H1 (cell line): ENCODE measurements around the gene MMD. TPM values are rescaled to one million over a fixed set of nuclear protein-coding genes. Genes with fewer than 3 reads are reported as not detected.

Experiments
- CBX8 ChIP-seq: fragments of 300-800, 300-1000 bp; sonication (generic); IDR thresholded peaks from 2 replicates; pipeline ENCODE4 v1.7.1; 2016; ENCODE audit warnings: low read depth, low read length, borderline replicate concordance
- CTBP2 ChIP-seq: IDR thresholded peaks from 2 replicates; pipeline ENCODE4 v1.7.0; 2011; ENCODE audit warnings: borderline replicate concordance, mild to moderate bottlenecking, moderate library complexity, mixed read lengths, low read length; ENCODE audit not compliant: insufficient read depth, insufficient read length
- FOSL1 ChIP-seq: IDR thresholded peaks from 2 replicates; pipeline ENCODE4 v1.6.1; 2011; ENCODE audit warnings: mild to moderate bottlenecking, low read depth, low read length, moderate library complexity; ENCODE audit not compliant: insufficient read depth
- POU5F1 ChIP-seq: IDR thresholded peaks from 2 replicates; pipeline ENCODE4 v1.6.1; 2011; ENCODE audit warnings: low read depth, mild to moderate bottlenecking, low read length, moderate library complexity
- RBBP5 ChIP-seq: IDR thresholded peaks from 2 replicates; pipeline ENCODE4 v1.7.1; 2012; ENCODE audit warnings: low read depth, mild to moderate bottlenecking, inconsistent platforms, low read length, moderate library complexity, borderline replicate concordance
- SIRT6 ChIP-seq: IDR thresholded peaks from one replicate; pipeline ENCODE4 v1.7.1; 2012; ENCODE audit warnings: low read length, inconsistent platforms
- SIX5 ChIP-seq: IDR thresholded peaks from 2 replicates; pipeline ENCODE4 v1.6.1; 2011; ENCODE audit warnings: mild to moderate bottlenecking, low read depth, low read length
- TAF1 ChIP-seq: IDR thresholded peaks from 2 replicates; pipeline ENCODE4 v1.6.1; 2011; ENCODE audit warnings: mild to moderate bottlenecking, low read depth, low read length
- polyA plus RNA-seq, 7 experiments: library from polyadenylated mRNA; depleted of rRNA in 3 of 7; stranded (reverse) in 5 of 7; unstranded in 2 of 7; fragments of >200 nt in 5 of 7; fragments of 200-250 nt in 2 of 7; gene quantifications; 1 replicate in 5 of 7; 2 replicates in 1 of 7; 4 replicates in 1 of 7; pipeline versions ENCODE4 v1.2.1 to v1.2.3, GENCODE V29; 2011 to 2013; ENCODE audit warnings: missing spikeins in 2 of 7, mixed read lengths in 2 of 7
- total RNA-seq: library from RNA; stranded (reverse); fragmentation: NEBNext Ultra II Directional; extraction: Animal tissue kit (Norgen Biotek cat#: 25700); gene quantifications from 2 replicates; pipeline ENCODE4 v1.2.1, GENCODE V29; 2021
- TF ChIP-seq, protein P1 (sequence below), 3 experiments: IDR thresholded peaks; 1 replicate in 2 of 3; 2 replicates in 1 of 3; pipeline versions ENCODE4 v1.5.1 to v1.6.1; 2011; ENCODE audit warnings: low read length in 3 of 3, mild to moderate bottlenecking in 3 of 3, inconsistent platforms in 2 of 3, low read depth in 1 of 3, moderate library complexity in 1 of 3; ENCODE audit not compliant: insufficient read depth in 1 of 3; ENCODE audit errors: control extremely low read depth in 1 of 3

Gene MMD
- total and polyA plus RNA-seq, 2 of the 8 experiments (the other 6 are each of a cell fraction or from before 2014, with no cell fraction given) = 28.2 to 37.8 TPM

DNA sequence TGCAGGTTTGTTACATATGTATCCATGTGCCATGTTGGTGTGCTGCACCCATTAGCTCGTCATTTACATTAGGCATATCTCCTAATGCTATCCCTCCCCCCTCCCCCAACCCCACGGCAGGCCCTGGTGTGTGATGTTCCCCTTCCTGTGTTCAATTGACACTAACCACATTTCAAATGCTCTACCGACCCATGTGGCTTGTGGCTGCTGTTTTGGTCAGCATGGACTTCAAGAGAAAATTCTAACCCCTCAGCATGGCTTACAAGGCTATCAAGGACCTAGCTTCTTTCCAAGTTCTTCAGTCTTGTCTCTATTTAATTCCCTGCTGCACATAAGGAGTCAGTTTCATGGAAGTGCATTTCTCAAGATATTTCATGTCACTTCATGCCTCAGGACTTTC is 52.9 kb downstream of the MMD start (continued):
- TF ChIP-seq POU5F1 (no peak), SIRT6 (no peak), RBBP5 (no peak), FOSL1 (no peak), SIX5 (no peak), TAF1 (no peak), CTBP2 (no peak), CBX8 (no peak)
- TF ChIP-seq, protein P1, sequence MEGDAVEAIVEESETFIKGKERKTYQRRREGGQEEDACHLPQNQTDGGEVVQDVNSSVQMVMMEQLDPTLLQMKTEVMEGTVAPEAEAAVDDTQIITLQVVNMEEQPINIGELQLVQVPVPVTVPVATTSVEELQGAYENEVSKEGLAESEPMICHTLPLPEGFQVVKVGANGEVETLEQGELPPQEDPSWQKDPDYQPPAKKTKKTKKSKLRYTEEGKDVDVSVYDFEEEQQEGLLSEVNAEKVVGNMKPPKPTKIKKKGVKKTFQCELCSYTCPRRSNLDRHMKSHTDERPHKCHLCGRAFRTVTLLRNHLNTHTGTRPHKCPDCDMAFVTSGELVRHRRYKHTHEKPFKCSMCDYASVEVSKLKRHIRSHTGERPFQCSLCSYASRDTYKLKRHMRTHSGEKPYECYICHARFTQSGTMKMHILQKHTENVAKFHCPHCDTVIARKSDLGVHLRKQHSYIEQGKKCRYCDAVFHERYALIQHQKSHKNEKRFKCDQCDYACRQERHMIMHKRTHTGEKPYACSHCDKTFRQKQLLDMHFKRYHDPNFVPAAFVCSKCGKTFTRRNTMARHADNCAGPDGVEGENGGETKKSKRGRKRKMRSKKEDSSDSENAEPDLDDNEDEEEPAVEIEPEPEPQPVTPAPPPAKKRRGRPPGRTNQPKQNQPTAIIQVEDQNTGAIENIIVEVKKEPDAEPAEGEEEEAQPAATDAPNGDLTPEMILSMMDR (IDR thresholded peaks at IDR 0.05; ENCODE audit: control extremely low read depth in 1 of 3, insufficient read depth in 1 of 3, low read depth in 1 of 3, low read length in 3 of 3) = no peak
- TF ChIP-seq, all 59 proteins: peak for 0
